ENCODE results near the gene HOXC9.

HOXC9 gene

GRCh38 chr12:54017027-54017788, 17.2 kb downstream of the HOXC9 start:
- Histone ChIP-seq H3K4me3 (ENCODE audit: insufficient read depth, low read depth, low read length) (peak overlapping the region; percentile 25), H3K36me3 (ENCODE audit: control insufficient read depth, insufficient read depth, low read length) (no peaks in the 10 kb centered on the region), H3K27ac (ENCODE audit: insufficient read depth, low read depth, low read length, poor library complexity, severe bottlenecking) (no peak overlapping the region), H3K9me3 (ENCODE audit: control insufficient read depth, low read length) (no peaks in the 10 kb centered on the region), H3K27me3 (ENCODE audit: control insufficient read depth, insufficient read depth, low read length, poor library complexity, severe bottlenecking) (peaks cover 100% of the 10 kb centered on the region), H3K4me1 (ENCODE audit: control insufficient read depth, insufficient read depth, low read length) (peaks cover 10% of the 10 kb centered on the region)
- 6% methylated on average over 22 to 23 of the region's 24 CpGs for WGBS, 2 experiments

- Histone ChIP-seq H3K4me3 (ENCODE audit: insufficient read depth, low read depth, low read length) (peak overlapping the region; percentile 25), H3K9me3 (ENCODE audit: control insufficient read depth, low read length) (no peaks in the 10 kb centered on the region), H3K27ac (ENCODE audit: insufficient read depth, low read depth, low read length, poor library complexity, severe bottlenecking) (no peak overlapping the region), H3K4me1 (ENCODE audit: control insufficient read depth, insufficient read depth, low read length) (peaks cover 10% of the 10 kb centered on the region), H3K36me3 (ENCODE audit: control insufficient read depth, insufficient read depth, low read length) (no peaks in the 10 kb centered on the region), H3K27me3 (ENCODE audit: control insufficient read depth, insufficient read depth, low read length, poor library complexity, severe bottlenecking) (peaks cover 100% of the 10 kb centered on the region)
- 1% methylated on average over 34 of the region's 34 CpGs for WGBS, 2 experiments
Observed at GRCh38 chr12:54017878-54018467, 18.0 kb downstream of the HOXC9 start.

GRCh38 chr12:54018468-54018984, 18.6 kb downstream of the HOXC9 start:
- Histone ChIP-seq H3K4me1 (ENCODE audit: control insufficient read depth, insufficient read depth, low read length) (peaks cover 10% of the 10 kb centered on the region), H3K9me3 (ENCODE audit: control insufficient read depth, low read length) (no peaks in the 10 kb centered on the region), H3K27ac (ENCODE audit: insufficient read depth, low read depth, low read length, poor library complexity, severe bottlenecking) (no peak overlapping the region), H3K4me3 (ENCODE audit: insufficient read depth, low read depth, low read length) (no peak overlapping the region), H3K36me3 (ENCODE audit: control insufficient read depth, insufficient read depth, low read length) (no peaks in the 10 kb centered on the region), H3K27me3 (ENCODE audit: control insufficient read depth, insufficient read depth, low read length, poor library complexity, severe bottlenecking) (peaks cover 100% of the 10 kb centered on the region)
- 4 to 8% methylated on average over 29 of the region's 29 CpGs for WGBS, 2 experiments

- H3K36me3 ChIP-seq (ENCODE audit: control insufficient read depth, insufficient read depth, low read length): no peaks in the 10 kb centered on the region
- H3K27ac ChIP-seq (ENCODE audit: insufficient read depth, low read depth, low read length, poor library complexity, severe bottlenecking): no peak overlapping the region
- no peak overlapping the region for H3K4me3 ChIP-seq (ENCODE audit: insufficient read depth, low read depth, low read length)
- H3K9me3 ChIP-seq (ENCODE audit: control insufficient read depth, low read length): no peaks in the 10 kb centered on the region
- 2% methylated on average over 38 to 43 of the region's 43 CpGs for WGBS, 2 experiments
- H3K27me3 ChIP-seq (ENCODE audit: control insufficient read depth, insufficient read depth, low read length, poor library complexity, severe bottlenecking): peaks cover 100% of the 10 kb centered on the region
- peaks cover 10% of the 10 kb centered on the region for H3K4me1 ChIP-seq (ENCODE audit: control insufficient read depth, insufficient read depth, low read length)
Observed at GRCh38 chr12:54019091-54019811, 19.3 kb downstream of the HOXC9 start.

- H3K9me3 ChIP-seq (ENCODE audit: control insufficient read depth, low read length): no peaks in the 10 kb centered on the region
- 12 to 13% methylated on average over 9 to 10 of the region's 10 CpGs for WGBS, 2 experiments
- H3K36me3 ChIP-seq (ENCODE audit: control insufficient read depth, insufficient read depth, low read length): no peaks in the 10 kb centered on the region
- no peak overlapping the region for H3K4me3 ChIP-seq (ENCODE audit: insufficient read depth, low read depth, low read length)
- peaks cover 100% of the 10 kb centered on the region for H3K27me3 ChIP-seq (ENCODE audit: control insufficient read depth, insufficient read depth, low read length, poor library complexity, severe bottlenecking)
- peaks cover 10% of the 10 kb centered on the region for H3K4me1 ChIP-seq (ENCODE audit: control insufficient read depth, insufficient read depth, low read length)
- H3K27ac ChIP-seq (ENCODE audit: insufficient read depth, low read depth, low read length, poor library complexity, severe bottlenecking): no peak overlapping the region
Observed at GRCh38 chr12:54019924-54020590, 20.1 kb downstream of the HOXC9 start.

- 15 to 19% methylated on average over 23 of the region's 23 CpGs for WGBS, 2 experiments
- H3K4me3 ChIP-seq (ENCODE audit: insufficient read depth, low read depth, low read length): no peak overlapping the region
- H3K27me3 ChIP-seq (ENCODE audit: control insufficient read depth, insufficient read depth, low read length, poor library complexity, severe bottlenecking): peaks cover 100% of the 10 kb centered on the region
Observed at GRCh38 chr12:54020591-54021405, 20.8 kb downstream of the HOXC9 start.

GRCh38 chr12:54021432-54022013, 21.6 kb downstream of the HOXC9 start:
- Histone ChIP-seq H3K9me3 (ENCODE audit: control insufficient read depth, low read length) (no peaks in the 10 kb centered on the region), H3K4me1 (ENCODE audit: control insufficient read depth, insufficient read depth, low read length) (peaks cover 10% of the 10 kb centered on the region), H3K27me3 (ENCODE audit: control insufficient read depth, insufficient read depth, low read length, poor library complexity, severe bottlenecking) (peaks cover 100% of the 10 kb centered on the region), H3K27ac (ENCODE audit: insufficient read depth, low read depth, low read length, poor library complexity, severe bottlenecking) (no peak overlapping the region), H3K4me3 (ENCODE audit: insufficient read depth, low read depth, low read length) (no peak overlapping the region), H3K36me3 (ENCODE audit: control insufficient read depth, insufficient read depth, low read length) (no peaks in the 10 kb centered on the region)
- WGBS, 2 experiments: 2 to 3% methylated on average over 16 of the region's 16 CpGs

More at GRCh38 chr12:54020591-54021405, 20.8 kb downstream of the HOXC9 start:
- H3K27ac ChIP-seq (ENCODE audit: insufficient read depth, low read depth, low read length, poor library complexity, severe bottlenecking): no peak overlapping the region
- no peaks in the 10 kb centered on the region for H3K9me3 ChIP-seq (ENCODE audit: control insufficient read depth, low read length)
- H3K36me3 ChIP-seq (ENCODE audit: control insufficient read depth, insufficient read depth, low read length): no peaks in the 10 kb centered on the region
- peaks cover 10% of the 10 kb centered on the region for H3K4me1 ChIP-seq (ENCODE audit: control insufficient read depth, insufficient read depth, low read length)

GRCh38 chr12:54022960-54023884, 23.3 kb downstream of the HOXC9 start:
- H3K27me3 ChIP-seq (ENCODE audit: control insufficient read depth, insufficient read depth, low read length, poor library complexity, severe bottlenecking): peaks cover 100% of the 10 kb centered on the region
- no peaks in the 10 kb centered on the region for H3K36me3 ChIP-seq (ENCODE audit: control insufficient read depth, insufficient read depth, low read length)
- H3K4me3 ChIP-seq (ENCODE audit: insufficient read depth, low read depth, low read length): no peak overlapping the region
- no peak overlapping the region for H3K27ac ChIP-seq (ENCODE audit: insufficient read depth, low read depth, low read length, poor library complexity, severe bottlenecking)
- no peaks in the 10 kb centered on the region for H3K9me3 ChIP-seq (ENCODE audit: control insufficient read depth, low read length)
- H3K4me1 ChIP-seq (ENCODE audit: control insufficient read depth, insufficient read depth, low read length): peaks cover 2% of the 10 kb centered on the region
- 12 to 15% methylated on average over 7 to 8 of the region's 8 CpGs for WGBS, 2 experiments

Data from ectodermal cell (in vitro differentiated cells).